GM19238 (cell line): Measurements from ENCODE around the gene APPL1.

Experiments used
- DNase-seq: peaks from one replicate; pipeline ENCODE4 v3.0.0; 2011; ENCODE audit warnings: low spot score; ENCODE audit not compliant: insufficient read length

Gene APPL1

GRCh38 chr3:57227204-57227929 is at the start of gene APPL1:
TSS of gene APPL1 (plus strand) at chr3:57227729. CDS start at chr3:57227884, 155 bp downstream.
- peak; percentile 96 for DNase-seq

GRCh38 chr3:57179580-57180410 is 47.7 kb upstream of the APPL1 start:
- DNase-seq = no peak

- DNase-seq = no peak
These were observed 43.0 kb upstream of the APPL1 start for GRCh38 chr3:57184526-57184925.

- no peak for DNase-seq
These were observed 35.5 kb upstream of the APPL1 start for GRCh38 chr3:57192028-57192427.

- no peak for DNase-seq
These were observed 32.9 kb upstream of the APPL1 start for GRCh38 chr3:57194641-57195040.

- no peak for DNase-seq
These were observed 27.6 kb upstream of the APPL1 start, which contains the start of gene HESX1 for GRCh38 chr3:57199895-57200297. TSS of gene HESX1 (minus strand) at chr3:57199978. CDS start at chr3:57199918, 60 bp downstream.

- DNase-seq = no peak
These were observed 21.1 kb upstream of the APPL1 start for GRCh38 chr3:57206423-57206822.

- no peak for DNase-seq
These were observed 5.6 kb upstream of the APPL1 start for GRCh38 chr3:57221883-57222282.

GRCh38 chr3:57224856-57225255 is 2.7 kb upstream of the APPL1 start:
- DNase-seq = no peak

GRCh38 chr3:57226176-57226575 is 1.4 kb upstream of the APPL1 start:
- no peak for DNase-seq

- DNase-seq = peak; percentile 31
These were observed 612 bp downstream of the APPL1 start for GRCh38 chr3:57227930-57228751.

GRCh38 chr3:57230006-57230405 is 2.5 kb downstream of the APPL1 start:
- no peak for DNase-seq

- no peak for DNase-seq
These were observed 6.3 kb downstream of the APPL1 start for GRCh38 chr3:57233799-57234198.

GRCh38 chr3:57234613-57235575 is 7.4 kb downstream of the APPL1 start:
- DNase-seq = no peak

- DNase-seq = no peak
These were observed 17.4 kb downstream of the APPL1 start for GRCh38 chr3:57244946-57245345.

GRCh38 chr3:57252404-57252803 is 24.9 kb downstream of the APPL1 start:
- DNase-seq = no peak

GRCh38 chr3:57256844-57257243 is 29.3 kb downstream of the APPL1 start:
- DNase-seq = no peak

- no peak for DNase-seq
These were observed 30.1 kb downstream of the APPL1 start for GRCh38 chr3:57257678-57258077.

- DNase-seq = no peak
These were observed 33.6 kb downstream of the APPL1 start for GRCh38 chr3:57261119-57261518.

GRCh38 chr3:57261929-57262328 is 34.4 kb downstream of the APPL1 start:
- DNase-seq = no peak

GRCh38 chr3:57268416-57268815 is 40.9 kb downstream of the APPL1 start:
- no peak for DNase-seq
